Activated naive CD8-positive, alpha-beta T cell treated with anti-CD3 and anti-CD28 coated beads, Interleukin-2, amount 50 U/mL, for 16 hours (primary cell): ENCODE results near the gene SLC19A1.

Source experiments
- DNase-seq: peaks from one replicate; pipeline ENCODE4 v3.0.0-alpha.2; 2020; ENCODE audit warnings: low read depth, low spot score

The SLC19A1 gene

DNA sequence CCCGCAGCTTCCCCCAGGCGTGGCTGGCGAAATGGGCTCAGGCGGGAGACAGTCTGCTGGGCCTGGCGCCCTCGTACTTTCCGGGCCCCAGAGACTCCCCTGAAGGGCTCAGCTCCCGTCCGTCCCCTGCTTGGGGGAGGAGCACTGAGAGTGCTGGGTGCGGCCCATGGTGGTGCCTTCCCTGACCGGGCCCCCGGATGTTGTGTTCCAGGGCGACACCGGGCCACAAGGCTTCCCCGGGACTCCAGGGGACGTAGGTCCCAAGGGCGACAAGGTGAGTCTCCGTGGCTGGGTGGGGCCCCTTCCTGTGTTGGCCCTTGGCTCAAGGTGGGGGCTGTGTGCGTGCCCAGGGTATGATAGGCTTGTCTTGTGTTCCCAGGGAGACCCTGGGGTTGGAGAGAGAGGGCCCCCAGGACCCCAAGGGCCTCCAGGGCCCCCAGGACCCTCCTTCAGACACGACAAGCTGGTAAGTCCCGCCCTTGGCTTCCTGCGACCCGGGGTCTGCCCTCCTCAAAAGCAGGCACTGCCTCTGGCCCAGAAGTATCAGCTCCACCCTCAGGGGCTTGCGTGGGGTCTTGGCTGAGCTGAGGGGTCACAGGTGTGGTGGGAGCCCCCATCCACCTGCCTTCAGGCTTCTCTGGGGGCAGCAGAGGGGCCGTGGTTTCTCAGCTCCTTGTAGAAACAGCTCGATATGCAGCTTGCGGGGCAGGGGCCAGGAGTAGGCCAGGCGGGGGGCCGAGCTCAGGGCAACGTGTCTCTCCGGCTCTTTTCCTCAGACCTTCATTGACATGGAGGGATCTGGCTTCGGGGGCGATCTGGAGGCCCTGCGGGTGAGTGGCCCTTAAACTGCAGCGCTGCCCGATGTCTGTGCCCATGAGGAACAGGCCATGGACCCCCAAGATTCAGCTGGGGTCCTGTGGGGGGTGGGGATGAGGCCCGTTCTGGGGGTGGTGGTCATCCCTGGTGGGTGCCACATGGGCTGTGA lies 62.3 kb downstream of the SLC19A1 start:
- no peak for DNase-seq

DNA sequence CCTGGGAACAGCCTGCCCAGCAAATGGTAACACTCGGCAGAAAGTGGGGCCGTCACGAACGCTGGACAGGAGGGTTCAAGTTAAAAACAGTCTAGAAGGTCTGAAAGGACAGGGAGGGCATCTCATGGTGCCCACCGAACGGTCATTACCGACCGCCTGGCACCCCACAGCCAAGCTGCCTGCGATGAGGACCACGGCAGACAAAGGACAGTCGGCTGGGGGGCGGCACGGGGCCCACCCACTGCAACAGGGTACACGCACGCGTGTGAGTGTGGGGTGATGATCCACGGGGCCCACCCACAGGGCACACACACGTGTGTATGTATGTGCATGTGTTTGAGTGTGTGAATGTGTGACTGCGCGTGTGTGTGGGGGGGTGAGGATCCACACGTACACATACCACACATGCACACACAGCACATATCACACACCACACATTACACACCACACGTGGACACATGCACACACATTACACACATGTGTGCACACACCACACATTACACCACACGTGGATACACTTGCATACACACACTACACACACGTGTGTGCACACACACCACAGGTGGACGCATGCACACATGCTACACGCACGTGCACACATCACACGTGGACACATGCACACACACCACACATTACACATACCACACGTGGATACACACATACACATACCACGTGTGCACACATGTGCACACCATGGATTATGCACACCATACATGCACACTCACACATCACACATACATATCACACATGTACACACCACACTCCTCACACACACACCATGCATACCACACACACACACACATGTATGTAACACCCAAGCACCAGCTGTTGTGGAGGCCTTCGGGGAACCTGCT lies 63.2 kb downstream of the SLC19A1 start:
- DNase-seq, result no peak

DNA sequence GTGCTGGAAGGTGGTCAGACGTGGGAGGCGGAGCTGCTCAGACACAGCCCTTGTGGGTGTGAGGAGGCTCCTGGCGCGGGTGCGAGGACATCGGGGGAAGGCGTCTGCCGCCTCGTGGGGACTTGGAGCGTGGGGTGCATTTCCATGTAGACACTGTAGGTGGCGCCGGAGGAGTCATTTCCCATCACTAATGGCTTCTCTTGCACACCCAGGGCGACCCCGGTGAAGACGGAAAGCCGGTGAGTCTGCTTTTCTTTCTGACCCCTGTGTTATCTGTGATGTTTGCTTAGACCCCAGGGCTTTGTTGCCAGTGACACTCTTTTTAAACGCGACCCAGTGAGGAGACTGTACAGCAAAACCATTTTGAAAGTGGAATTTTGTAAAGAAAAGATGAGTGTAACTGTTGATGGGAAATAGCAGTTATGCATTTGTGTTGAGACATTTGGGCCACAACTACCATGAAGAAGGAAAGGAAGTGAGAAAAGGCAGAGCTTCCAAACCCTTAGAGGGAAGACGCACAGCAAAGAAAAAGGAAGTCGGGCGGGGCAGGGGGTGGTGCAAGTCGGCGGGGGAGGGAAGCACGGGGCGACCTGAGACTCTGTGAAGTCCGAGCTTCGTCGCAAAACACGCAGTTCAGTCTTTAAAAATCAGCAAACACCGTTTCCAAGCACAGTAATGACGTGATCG lies 64.0 kb downstream of the SLC19A1 start:
- DNase-seq, result peak; percentile 74

DNA sequence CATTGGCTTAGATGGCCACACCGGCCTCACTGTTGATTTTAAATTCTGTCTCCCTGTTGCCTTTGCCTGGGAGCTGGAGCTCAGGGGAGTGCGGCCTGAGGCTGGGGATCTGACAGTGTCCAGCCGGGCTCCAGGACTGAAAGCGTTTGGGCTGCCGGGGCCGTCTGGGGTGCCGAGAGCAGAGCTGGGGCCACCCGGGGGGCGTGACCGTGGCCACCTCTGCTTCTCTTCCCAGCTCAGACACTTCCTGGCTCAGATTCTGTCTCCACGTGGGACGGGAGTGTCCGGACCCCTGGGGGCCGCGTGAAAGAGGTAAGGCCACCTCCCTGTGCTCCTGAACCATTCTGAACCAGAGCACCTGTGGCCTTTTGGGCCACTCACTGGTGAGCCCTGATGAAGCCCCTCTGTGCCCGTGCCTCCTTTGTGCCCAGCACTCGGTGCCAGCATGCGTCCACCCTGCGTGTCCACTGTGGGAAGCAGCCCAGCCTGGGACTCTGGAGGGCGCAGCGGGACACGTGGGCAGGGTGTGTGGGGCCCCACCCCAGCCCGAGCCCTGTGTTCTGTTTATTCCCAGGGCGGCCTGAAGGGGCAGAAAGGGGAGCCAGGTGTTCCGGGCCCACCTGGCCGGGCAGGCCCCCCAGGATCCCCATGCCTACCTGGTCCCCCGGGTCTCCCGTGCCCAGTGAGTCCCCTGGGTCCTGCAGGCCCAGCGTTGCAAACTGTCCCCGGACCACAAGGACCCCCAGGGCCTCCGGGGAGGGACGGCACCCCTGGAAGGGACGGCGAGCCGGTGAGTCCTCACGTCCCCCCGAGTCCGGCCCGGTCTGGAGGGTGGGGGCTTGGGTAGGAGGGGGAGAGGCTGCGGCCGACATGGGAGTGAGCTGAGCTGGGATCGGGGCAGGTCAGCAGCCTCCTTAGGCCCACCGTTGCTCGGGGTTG lies 64.8 kb downstream of the SLC19A1 start:
- no peak for DNase-seq

DNA sequence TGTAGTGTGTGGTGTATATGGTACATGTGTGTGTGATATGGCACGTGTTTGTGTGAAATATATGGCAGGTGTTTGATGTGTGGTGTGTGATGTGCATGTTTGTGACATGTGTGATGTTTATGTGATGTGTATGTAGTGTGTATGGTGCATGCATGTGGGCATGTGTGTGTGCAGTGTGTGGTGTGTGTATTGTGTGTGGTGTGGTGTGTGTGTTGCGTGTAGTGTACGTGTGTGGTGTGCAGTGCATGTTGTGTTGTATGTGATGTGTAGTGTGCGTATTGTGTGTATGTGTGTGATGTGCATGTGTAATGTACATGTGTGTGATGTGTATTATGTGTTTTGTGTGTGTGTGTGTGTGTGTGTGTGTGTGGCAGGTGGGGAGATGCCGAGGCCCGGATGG lies 65.7 kb downstream of the SLC19A1 start:
- no peak for DNase-seq

DNA sequence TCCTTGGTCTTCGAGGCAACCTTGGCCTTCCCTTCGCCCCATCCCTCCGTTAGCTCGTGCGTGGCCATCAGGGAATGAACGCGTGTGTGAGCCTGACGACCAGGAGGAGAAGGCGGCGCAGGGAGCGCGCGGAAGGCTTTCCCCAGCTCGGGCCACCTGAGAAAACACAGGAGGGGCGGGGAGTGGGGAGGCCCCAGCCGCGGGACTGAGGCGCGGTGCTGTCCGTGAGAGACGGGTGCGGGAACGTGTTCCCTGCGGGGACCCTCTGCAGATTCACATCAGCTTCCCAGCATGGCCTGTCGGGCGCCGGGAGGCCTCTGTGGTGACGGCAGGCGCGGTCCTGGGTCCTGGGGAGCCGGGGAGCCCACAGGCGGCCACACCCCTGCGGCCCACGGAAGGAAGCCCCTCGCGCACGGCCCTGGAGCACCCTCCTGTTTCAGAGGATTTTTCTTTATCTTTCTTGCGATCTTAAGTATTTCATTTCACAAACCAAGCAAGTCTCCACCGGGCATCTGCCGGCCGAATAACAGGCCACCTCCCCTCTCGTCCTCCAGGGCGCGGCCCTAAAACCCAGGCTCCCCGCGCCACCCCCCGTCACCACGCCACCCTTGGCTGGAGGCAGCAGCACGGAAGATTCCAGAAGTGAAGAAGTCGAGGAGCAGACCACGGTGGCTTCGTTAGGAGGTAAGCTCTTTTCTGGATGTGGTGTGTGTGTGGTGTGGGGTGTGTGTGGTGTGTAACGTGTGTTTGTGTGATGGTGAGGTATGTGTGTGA lies 66.3 kb downstream of the SLC19A1 start:
- no peak for DNase-seq

DNA sequence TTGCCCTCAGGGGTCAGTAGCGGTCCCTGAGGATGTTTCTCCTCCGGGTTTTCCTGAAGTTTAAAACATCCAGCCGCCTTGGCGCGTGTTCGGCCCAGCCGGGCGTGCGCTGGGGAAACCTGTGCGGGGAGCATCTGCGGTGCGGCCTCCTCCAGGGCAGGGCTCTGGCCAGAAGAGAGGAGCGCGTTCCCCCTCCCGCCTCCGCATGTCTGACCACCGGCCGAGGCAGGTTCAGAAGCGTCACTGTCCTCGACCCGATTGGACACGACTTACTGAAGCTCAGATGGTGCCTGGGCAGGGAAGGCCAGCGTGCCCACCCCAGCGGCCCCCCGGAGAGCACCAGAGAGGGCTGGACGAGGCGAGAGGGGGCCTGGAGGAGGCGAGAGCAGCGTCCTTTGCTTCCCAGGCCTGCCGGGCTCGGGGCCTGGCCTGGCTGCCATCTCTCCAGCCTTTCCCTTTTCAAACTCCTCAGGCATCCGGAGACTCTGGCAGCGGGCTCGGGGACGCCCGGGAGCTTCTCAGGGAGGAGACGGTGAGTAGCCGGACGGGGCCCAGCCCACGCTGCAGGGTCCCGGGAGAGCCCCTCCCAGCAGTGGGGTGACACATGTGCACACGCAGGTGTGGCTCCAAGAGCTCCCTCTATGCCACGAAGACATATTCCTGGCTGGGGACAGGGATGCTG lies 67.1 kb downstream of the SLC19A1 start:
- DNase-seq, result no peak

DNA sequence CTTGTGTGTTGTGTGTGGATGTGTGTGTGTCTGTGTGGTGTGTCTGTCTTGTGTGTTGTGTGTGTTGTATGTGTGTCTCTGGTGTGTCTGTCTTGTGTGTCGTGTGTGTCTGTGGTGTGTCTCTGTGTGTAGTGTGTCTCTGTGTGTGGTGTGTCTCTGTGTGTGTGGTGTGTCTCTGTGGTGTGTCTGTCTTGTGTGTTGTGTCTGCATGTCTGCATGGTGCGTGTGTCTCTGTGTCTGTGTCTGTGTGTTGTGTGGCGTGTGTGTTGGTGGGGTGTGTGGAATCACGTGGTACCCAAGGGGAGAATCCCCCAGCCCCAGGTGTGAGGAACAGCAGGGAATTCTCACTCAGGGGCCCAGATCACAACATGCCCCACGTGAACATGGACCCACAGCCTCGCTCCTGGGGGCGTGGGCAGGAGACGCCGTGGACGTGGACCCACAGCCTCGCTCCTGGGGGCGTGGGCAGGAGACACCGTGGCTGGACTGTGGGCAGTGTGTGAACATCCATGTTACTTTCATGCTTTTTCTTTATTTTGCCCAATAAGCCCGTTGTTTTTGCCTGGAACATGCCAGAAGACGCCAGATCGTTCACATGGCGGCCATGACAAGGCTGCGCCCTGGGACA lies 67.8 kb downstream of the SLC19A1 start:
- no peak for DNase-seq

DNA sequence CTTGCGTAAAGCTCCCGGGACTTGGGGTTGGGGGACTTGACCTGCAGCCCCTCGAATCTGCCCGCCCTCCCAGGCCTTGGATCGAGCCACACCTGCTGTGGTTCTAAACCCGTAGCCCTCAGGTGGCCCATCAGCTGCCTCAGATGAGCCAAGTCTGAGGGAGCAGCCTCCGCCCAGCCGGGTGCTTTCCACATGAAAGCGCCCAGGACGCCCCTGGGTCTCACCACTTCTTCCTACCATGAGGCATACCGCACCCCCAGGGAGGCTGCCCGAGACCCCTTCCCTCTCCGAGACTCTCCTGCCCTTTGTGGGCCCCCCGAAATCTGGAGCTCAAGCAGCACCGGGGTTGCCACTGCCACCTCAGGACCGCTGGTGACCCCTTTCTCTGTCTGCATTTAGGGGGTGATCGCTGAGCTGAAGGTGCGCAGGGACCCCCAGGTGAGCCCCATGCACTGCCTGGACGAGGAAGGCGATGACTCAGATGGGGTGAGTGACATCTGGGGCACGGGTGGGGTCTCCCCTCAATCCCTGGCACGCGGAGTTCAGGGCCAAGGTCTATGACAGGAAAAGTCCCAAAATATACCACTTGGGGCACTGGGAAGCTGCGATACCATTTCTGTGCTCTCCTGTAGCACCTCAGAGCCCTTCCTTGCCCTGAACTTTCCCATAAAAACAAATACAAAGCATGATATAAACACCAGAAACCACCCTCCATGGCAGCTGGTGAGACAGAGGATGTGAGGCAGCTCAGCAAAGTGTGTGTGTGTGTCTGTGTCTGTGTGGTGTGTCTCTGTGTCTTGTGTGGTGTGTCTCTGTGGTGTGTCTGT lies 68.5 kb downstream of the SLC19A1 start:
- no peak for DNase-seq

DNA sequence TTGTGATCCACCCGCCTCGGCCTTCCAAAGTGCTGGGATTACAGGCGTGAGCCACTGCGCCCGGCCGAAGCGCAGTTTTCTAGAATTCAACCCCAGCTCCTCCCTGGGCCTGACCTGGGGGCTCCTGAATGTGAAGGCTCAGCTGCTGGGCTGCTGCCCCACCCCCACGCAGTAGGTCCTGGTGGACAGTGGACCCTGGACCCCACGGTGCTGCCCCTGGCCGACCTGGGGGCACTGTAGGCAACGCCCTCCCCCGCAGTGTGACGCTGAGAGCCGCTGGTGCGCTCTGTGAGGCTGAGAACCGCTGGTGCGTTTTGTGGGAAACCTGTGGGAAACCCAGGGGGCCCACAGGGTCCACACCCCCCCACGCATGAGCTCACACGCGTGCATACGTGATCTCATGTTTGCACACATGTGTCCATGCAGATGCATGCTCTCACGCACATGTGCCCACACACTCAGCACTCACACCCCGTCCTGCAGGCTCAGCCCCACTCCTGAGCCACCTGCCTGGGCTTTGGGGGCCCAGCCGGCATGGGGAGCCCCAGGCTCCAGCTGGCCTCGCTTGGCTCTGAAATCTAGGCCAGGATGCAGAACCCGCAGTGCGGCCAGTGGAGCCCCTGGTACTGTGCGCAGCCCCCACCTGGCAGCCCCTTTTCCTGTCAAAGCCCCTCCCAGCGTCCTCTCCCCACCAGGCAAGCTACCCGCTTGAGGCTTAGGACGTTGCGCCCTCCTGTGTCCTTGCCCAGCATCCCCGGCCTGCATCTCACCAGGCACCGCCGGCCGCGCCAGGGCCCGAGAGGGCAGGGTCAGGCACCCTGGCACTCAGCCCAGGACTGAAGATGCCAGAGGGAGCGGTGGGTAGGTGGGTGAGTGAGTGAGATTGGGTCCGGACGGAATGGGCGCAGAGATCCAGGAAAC lies 69.5 kb downstream of the SLC19A1 start:
- DNase-seq, result no peak

DNA sequence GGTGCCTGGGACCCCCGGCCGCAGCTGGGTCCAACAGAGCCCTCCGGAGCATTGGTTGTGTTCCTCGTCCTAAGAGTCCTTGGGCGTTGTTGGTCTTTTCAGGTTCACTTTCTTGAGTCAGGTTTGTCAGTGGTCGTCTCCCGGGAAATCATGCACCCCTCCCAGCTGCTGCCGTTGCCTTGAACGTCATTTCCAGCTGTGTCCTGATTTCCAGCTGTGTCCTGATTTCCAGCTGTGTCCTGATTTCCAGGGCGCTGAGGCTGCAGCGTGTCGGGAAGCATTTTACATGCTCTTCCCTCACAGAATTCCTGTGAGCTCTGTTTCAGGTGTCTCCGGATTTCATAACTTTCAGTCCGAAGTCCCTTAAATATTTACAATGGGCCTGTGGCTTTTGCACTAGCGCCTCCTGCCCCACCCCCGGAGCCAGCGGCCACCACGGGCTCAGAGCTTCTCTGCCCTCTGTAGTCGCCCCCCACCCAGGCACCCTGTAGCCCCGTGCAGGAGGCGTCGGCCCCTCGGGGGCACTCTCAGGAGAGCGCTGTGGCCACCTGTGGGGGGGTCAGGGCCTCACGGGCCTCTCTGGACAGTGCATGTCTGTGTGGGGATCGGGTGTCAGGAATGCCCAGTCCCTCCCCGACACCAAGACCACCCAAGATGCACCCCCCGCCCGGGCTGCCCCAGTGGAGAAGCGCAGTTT lies 70.6 kb downstream of the SLC19A1 start:
- no peak for DNase-seq

DNA sequence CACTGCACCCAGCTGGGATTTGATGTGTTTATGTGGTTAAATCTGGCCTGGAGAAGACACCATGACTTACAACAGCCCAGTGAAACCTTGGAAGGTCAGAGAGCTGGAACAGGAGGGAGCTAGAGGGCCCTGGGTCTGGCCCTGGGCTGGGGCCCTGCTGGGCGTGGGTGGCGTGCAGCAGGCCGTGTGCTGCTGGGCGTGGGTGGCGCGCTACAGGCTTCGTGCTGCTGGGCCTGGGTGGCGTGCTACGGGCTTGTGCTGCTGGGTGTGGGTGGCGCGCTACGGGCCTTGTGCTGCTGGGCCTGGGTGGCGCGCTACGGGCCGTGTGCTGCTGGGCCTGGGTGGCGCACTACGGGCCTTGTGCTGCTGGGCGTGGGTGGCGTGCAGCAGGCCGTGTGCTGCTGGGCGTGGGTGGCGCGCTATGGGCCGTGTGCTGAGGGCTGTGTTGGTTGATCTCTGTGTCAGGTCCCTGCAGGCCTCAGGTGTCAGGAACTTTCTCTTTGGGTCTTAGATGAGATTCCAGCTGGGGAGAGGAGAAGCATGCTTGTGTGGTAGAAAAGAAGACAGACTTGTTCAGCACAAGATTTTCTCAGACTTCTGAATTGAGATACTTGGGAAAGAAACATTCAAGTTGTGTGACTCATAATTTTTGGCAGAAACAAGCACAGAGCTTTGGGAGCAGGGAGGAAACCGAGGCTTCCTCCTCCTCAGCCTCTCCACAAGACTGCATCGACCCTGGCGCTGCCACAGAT lies 71.3 kb downstream of the SLC19A1 start:
- no peak for DNase-seq

DNA sequence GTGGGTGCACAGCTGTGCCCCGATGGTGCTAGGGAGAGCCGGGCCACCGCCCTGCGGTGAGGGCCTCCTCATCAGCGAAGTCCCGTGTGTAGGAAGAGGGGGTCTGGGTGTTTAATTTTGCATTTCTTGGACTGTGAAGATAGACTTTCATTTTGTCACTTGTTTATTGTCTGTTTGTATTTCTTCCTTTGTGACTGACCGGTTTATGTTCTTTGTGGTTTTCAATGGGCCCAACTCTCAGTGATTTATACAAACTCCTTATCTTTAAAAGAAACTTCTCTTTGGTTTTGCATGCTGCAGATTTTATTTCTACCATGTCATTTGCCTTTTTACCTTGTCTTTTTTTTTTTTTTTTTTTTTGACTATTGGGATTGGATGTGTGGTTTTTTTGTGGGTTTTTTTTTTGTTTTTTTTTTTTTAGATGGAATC lies 72.1 kb downstream of the SLC19A1 start:
- DNase-seq, result no peak

DNA sequence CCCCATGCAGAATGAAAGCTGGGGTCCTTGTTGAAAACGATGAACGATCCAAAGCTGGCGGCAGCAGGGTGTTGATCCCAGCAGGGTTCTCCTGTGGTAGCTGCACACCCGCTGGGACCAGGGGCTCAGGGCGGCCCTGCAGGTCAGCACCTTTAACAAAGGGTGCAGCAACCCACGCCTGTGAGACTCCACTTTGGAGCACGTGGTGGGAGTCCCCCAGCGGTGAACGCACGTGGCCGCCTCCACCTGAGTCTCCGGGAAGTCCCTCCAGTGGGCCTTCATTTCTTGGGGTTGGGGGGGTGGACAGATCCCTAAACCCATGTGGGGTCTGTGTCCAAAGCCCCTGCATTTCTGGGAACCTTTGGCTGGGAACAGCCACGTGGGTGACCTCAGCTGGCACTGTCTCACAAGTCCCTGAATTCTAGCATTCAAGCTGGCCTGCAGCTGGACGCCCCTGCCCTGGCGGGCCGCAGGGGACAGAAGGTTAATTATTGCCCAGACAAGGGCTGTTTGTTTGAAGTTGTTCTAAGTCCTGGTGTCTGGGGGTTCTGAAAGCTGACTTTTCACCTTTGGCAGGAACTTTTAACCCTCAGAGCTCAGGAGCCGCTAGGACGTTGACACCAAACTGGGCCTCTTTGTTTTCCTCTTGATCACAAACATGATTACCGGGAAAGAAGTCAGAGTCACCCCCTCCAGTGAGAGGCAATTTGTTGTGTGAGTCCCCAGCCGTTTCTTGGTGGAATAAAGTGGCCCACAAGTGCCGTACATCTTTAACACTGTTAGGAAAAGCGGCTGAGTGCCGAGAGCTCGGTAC lies 72.8 kb downstream of the SLC19A1 start:
- no peak for DNase-seq

DNA sequence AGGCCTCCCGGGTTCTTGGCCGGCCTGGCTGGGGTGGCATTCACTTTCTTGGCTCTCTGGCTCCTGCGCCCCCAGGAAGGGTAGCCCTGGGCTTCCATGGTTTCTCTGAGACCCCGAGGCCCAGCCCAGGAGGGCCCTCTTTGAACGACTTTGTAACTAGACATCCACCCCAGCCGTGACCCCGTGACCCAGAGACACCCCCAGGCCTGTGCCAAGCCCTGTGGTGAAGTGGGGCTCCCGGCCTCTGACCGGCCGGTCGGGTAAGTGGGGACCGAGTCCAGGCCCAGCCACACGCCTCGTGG lies 73.3 kb downstream of the SLC19A1 start:
- DNase-seq, result no peak
